Activated CD8-positive, alpha-beta memory T cell treated with anti-CD3 and anti-CD28 coated beads for 48 hours (primary cell): ENCODE data around the gene TACSTD2.
"Not testable (repeated sequence)": the region's sequence is repeated elsewhere in the genome, so short reads cannot be mapped to it uniquely, and the experiment has no call there.

Experiments used
- DNase-seq, 3 experiments: peaks; one replicate each; pipeline ENCODE4 v3.0.0-alpha.2; 2020; ENCODE audit warnings: low read depth in 2 of 3, low spot score in 2 of 3

Gene TACSTD2

GRCh38 chr1:58576727-58577653 lies at the start of gene TACSTD2:
TACSTD2 (minus strand) TSS chr1:58577252; CDS start chr1:58577156, 96 bp downstream.
- DNase-seq: no peak

DNA sequence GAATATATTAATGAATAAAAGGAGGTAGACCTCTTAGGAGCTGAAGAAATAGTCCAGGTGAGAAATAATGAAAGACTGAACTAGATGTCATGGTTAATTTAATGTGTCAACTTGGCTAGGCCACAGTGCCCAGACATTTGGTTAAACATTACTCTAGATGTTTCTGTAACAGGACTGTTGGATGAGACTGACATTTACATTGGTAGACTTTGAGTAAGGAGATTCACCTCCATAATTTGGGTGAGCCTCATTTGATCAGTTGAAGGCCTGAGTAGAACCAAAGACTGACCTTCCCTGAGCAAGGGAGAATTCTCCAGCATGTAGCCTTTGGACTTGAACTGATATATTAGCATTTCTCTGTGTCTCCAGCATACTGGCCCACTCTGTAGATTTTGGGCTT lies 49.2 kb upstream of the TACSTD2 start:
- no peak for DNase-seq

GRCh38 chr1:58623259-58623658 lies 46.2 kb upstream of the TACSTD2 start:
- not testable (repeated sequence) for DNase-seq

- DNase-seq: no peak
These were observed 45.5 kb upstream of the TACSTD2 start for GRCh38 chr1:58622571-58622970.

- no peak for DNase-seq
These were observed 44.3 kb upstream of the TACSTD2 start for GRCh38 chr1:58621391-58621790.

GRCh38 chr1:58620926-58621325 lies 43.9 kb upstream of the TACSTD2 start:
- DNase-seq: no peak

DNA sequence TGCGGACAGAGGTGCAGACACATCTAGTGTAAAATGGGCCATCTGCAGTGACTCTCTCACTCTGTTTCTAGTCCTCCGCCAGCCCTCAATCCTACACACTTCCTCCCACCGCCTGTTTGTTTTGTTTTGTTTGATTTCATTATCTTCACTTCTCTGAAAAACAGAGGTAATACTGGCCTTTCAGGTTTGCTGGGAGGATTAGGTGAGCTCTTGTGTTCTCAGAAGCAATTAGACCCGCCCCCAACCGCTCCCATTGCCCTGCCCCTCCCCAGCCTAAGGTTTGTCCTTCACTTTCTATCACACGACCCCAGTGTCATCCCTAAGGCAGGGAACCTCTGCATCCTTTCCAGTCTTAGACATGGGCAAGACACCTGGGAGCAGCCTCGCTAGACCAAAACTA lies 43.2 kb upstream of the TACSTD2 start:
- DNase-seq: no peak

DNA sequence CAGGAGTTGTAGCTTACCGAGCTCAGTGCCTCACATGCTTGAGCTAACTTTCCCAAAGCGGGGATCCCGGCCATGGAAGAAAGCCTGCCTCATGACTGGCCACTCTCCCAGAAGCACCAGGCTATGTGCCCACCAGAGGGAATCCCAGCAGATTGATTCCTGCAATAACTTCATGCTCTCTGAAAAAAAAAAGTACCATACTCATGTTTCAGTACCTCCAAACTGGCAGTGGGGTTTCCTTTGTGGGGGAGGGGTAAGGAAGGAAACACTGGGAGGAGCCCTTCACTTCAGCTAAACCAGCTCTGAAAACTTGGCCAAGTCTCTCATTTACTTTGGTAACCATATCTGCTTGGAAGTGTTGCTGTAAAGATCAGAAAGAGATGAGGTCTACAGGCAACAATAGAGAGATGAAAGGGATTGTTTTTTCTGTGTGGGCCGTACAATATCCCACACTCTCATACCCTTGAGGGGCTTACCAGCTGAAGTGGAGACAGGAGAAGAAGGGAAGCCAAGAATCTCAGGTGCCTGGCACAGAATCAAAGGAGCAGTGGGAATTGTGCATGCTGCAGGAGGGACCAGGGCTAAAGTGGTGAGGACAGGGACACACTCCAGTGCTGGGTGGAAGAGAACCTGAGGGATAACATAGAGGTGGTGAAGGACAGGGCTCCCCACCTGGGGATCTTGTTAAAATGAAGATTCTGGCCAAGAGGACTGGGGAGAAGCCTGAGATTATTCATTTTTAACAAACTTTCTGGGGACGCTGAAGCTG lies 42.4 kb upstream of the TACSTD2 start:
- no peak for DNase-seq

GRCh38 chr1:58618303-58618702 lies 41.3 kb upstream of the TACSTD2 start:
- no peak for DNase-seq

DNA sequence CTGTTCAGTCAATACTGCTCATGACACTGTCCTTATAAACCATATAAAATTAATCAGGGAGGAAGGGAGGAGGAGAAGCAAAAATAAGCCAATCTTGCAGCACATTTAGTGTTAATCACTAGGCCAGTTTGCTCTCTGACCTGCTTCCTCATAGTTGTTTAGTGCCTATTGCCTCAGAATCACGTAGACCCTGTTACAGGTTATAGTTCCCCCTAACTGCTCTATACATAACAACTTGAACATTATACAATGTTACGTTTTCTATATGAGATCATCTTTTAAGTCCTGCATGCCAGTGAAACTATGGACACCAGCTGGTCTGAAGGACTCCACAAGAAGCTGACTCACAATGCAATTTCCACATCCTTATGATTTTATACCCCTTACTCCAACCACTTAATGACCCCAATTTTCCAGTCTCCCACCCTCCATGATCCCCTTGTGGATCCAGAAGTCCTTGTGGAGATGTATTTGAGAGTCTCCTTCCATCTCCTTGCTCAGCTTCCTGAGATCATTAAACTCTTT lies 34.9 kb upstream of the TACSTD2 start:
- DNase-seq: no peak

DNA sequence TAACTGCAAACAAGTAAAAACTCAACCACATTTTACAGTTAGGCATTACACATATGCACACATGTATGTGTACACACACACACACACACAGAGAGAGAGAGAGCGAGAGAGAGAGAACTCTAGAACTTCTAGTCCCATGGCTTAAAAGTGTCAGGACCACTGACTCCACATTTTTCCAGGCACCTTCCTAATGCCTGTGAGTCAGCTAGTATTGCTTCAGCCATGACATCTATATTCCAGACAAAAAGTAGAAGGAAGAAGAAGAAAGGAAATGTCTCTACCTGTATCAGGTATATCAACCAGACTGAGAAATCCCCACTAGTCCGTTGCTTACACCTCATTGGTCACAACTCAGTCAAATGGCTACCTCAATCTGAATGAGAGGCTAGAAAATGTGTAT lies 31.9 kb upstream of the TACSTD2 start:
- no peak for DNase-seq

- DNase-seq: no peak
These were observed 31.2 kb upstream of the TACSTD2 start for GRCh38 chr1:58608297-58608696.

DNA sequence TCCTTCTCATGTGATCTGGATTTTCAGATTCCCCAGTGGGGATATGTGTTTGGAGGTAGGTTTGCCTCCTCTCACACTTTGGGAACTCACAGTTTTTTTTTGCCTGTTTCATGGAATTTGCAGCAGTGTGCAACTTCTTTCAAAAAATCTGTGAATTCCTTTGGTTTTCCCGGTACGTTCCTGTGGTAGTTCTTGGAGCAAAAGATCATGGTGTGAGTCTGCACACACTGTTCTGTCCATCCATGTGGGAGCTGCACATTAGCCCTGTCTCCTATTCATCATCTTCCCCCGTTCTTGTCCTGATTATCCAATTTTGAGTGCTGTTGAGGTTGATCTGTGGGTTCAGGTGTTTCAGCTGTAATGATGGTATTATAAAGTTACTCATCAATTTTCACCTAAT lies 30.3 kb upstream of the TACSTD2 start:
- no peak for DNase-seq

DNA sequence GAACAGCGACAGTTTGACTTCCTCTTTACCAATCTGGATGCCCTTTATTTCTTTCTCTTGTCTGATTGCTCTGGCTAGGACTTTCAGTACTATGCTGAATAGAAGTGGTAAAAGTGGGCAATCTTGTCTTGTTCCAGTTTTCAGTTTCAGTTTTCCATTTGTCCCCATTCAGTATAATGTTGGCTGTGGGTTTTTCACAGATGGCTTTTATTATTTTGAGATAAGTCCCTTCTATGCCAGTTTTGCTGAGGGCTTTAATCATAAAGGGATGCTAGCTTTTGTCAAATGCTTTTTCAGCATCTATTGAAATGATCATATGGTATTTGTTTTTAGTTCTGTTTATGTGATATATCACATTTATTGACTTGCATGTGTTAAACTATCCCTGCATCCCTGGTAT lies 24.9 kb upstream of the TACSTD2 start:
- not testable (repeated sequence) for DNase-seq

DNA sequence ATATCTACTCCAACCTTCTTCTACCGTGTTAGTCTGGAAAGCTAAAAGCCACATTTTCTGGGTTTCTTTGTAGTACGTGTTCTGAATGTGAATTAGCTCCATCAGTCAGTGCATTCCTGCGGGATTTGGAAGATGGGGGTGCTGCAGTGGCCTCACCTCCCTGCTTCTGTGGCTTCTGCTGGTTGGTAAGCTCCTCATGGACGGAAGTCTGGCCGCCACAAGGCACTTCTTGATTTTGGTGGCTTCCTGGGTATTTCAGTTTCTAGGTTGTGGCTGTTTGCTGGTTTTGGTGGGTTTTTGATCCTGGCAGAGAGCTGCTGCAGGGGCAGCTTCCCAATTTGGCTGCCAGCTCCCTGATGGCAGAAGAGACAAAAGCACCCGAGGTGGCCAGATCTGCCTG lies 20.9 kb upstream of the TACSTD2 start:
- DNase-seq: no peak

DNA sequence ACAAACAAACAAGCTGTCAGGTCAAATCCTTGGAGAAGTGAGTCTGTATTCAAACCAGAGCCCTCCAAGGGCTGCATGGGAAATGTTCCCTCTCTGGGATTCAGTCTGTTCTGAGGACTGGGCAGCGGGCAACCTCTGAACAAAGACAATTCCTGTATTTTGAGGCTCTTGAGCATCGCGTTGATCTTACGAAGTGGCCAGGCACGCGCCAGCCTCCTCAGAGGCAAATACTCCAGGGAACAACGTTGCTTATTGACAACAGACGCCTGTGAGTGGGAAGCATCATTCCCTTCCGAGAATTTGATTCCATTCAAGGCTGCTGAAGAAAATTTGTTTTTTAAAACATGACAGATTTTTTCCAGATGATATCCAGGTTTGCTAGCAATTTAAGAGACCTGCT lies 20.0 kb upstream of the TACSTD2 start:
- no peak for DNase-seq

GRCh38 chr1:58596631-58597052 lies 19.6 kb upstream of the TACSTD2 start:
- no peak for DNase-seq

GRCh38 chr1:58594546-58594945 lies 17.5 kb upstream of the TACSTD2 start:
- no peak for DNase-seq

- no peak for DNase-seq
These were observed 15.6 kb upstream of the TACSTD2 start for GRCh38 chr1:58592522-58593134.

GRCh38 chr1:58591806-58592205 lies 14.8 kb upstream of the TACSTD2 start:
- DNase-seq: no peak

- DNase-seq: no peak
These were observed 13.0 kb upstream of the TACSTD2 start for GRCh38 chr1:58590019-58590418.

- no peak for DNase-seq
These were observed 11.3 kb upstream of the TACSTD2 start for GRCh38 chr1:58588396-58588795.
